GM12878 (cell line): ENCODE measurements around the gene CNN2. TPM values are rescaled to one million over a fixed set of nuclear protein-coding genes. Genes with fewer than 3 reads are reported as not detected.

Experiments used
- BMI1 ChIP-seq: fragments of 450-650 bp; IDR thresholded peaks from 2 replicates; pipeline ENCODE4 v1.6.1; 2016; ENCODE audit warnings: mild to moderate bottlenecking, moderate library complexity, borderline replicate concordance
- CHD4 ChIP-seq: fragments of 200-600 bp; sonication (generic); IDR thresholded peaks from 2 replicates; pipeline ENCODE4 v1.6.1; 2016; ENCODE audit warnings: mild to moderate bottlenecking
- DPF2 ChIP-seq: fragments of 450-650 bp; IDR thresholded peaks from 2 replicates; pipeline ENCODE4 v1.6.1; 2017; ENCODE audit warnings: mild to moderate bottlenecking
- EED ChIP-seq: sonication (generic); IDR thresholded peaks from 2 replicates; pipeline ENCODE4 v1.6.1; 2016; ENCODE audit warnings: antibody characterized with exemption, low read depth
- HCFC1 ChIP-seq: fragments of 150-350 bp; IDR thresholded peaks from 2 replicates; pipeline ENCODE4 v1.6.1; 2014; ENCODE audit warnings: low read length
- HDAC2 ChIP-seq: fragments of 200-600 bp; sonication (generic); IDR thresholded peaks from 2 replicates; pipeline ENCODE4 v1.6.1; 2017
- IRF4 ChIP-seq: IDR thresholded peaks from 2 replicates; pipeline ENCODE4 v1.6.1; 2011; ENCODE audit warnings: low read depth, low read length
- LARP7 ChIP-seq: fragments of 450-650 bp; IDR thresholded peaks from 2 replicates; pipeline ENCODE4 v1.6.1; 2017; ENCODE audit warnings: mild to moderate bottlenecking
- MTA2 ChIP-seq: fragments of 450-650 bp; IDR thresholded peaks from 2 replicates; pipeline ENCODE4 v1.6.1; 2016; ENCODE audit warnings: low read depth, mild to moderate bottlenecking, moderate library complexity
- MXI1 ChIP-seq: fragments of 150-350 bp; IDR thresholded peaks from 2 replicates; pipeline ENCODE4 v1.6.1; 2011; ENCODE audit warnings: low read depth, mild to moderate bottlenecking, inconsistent platforms, low read length, improper control_type of control experiment
- PAX8 ChIP-seq: fragments of 450-650 bp; IDR thresholded peaks from 2 replicates; pipeline ENCODE4 v1.6.1; 2017; ENCODE audit warnings: mild to moderate bottlenecking, moderate library complexity
- PML ChIP-seq: IDR thresholded peaks from 2 replicates; pipeline ENCODE4 v1.6.1; 2012; ENCODE audit warnings: low read length, inconsistent platforms
- POLR2AphosphoS2 ChIP-seq: IDR thresholded peaks from 2 replicates; pipeline ENCODE4 v1.6.1; 2011; ENCODE audit warnings: low read depth, mild to moderate bottlenecking, low read length, improper control_type of control experiment, moderate library complexity
- POU2F2 ChIP-seq: IDR thresholded peaks from 3 replicates; pipeline ENCODE4 v1.6.1; 2011; ENCODE audit warnings: low read depth, mild to moderate bottlenecking, low read length, borderline replicate concordance
- RAD21 ChIP-seq: IDR thresholded peaks from 2 replicates; pipeline ENCODE4 v1.6.1; 2011; ENCODE audit warnings: mild to moderate bottlenecking, low read depth, low read length, moderate library complexity; ENCODE audit not compliant: insufficient read depth
- RCOR1 ChIP-seq: conservative IDR thresholded peaks from 2 replicates; pipeline ENCODE4 v1.6.1; 2012; ENCODE audit warnings: low read depth, low read length, improper control_type of control experiment
- SPI1 ChIP-seq: IDR thresholded peaks from 2 replicates; pipeline ENCODE4 v1.6.1; 2011; ENCODE audit warnings: low read depth, mild to moderate bottlenecking, low read length, moderate library complexity, borderline replicate concordance; ENCODE audit not compliant: insufficient read depth
- ZNF274 ChIP-seq: IDR thresholded peaks from one replicate; pipeline ENCODE4 v1.8.0; 2011; ENCODE audit not compliant: insufficient read length, insufficient read depth
- polyA plus RNA-seq, 11 experiments: library from polyadenylated mRNA; depleted of rRNA in 4 of 11; unstranded in 6 of 11; stranded (reverse) in 5 of 11; fragments of >200 nt; fragmentation: Nextera tagmentation in 4 of 11; fragmentation: Illumina TruSeq in 1 of 11; extraction: Ambion mirVana in 4 of 11; extraction: Trizol in 1 of 11; gene quantifications; 1 replicate in 1 of 11; 2 replicates in 10 of 11; pipeline versions ENCODE4 v1.2.1 to v1.2.3, GENCODE V29; 2011 to 2016; ENCODE audit warnings: inconsistent platforms in 2 of 11, missing spikeins in 2 of 11, low read depth in 1 of 11
- total RNA-seq, 4 experiments: library from RNA; depleted of rRNA in 3 of 4; stranded (reverse); fragments of >200 nt in 3 of 4; fragmentation: Illumina TruSeq in 1 of 4; extraction: Trizol in 1 of 4; gene quantifications; 2 replicates each; pipeline versions ENCODE4 v1.2.1 to v1.2.3, GENCODE V29; 2013 to 2021
- TF ChIP-seq, protein P1 (sequence below): fragments of 450-650 bp; IDR thresholded peaks from 2 replicates; pipeline ENCODE4 v1.6.1; 2016; ENCODE audit warnings: mild to moderate bottlenecking

CNN2 gene
- total and polyA plus RNA-seq, 10 of the 15 experiments (the other 5 are each of a cell fraction or from before 2014, with no cell fraction given) = 34.7 to 311 (median 172) TPM

DNA sequence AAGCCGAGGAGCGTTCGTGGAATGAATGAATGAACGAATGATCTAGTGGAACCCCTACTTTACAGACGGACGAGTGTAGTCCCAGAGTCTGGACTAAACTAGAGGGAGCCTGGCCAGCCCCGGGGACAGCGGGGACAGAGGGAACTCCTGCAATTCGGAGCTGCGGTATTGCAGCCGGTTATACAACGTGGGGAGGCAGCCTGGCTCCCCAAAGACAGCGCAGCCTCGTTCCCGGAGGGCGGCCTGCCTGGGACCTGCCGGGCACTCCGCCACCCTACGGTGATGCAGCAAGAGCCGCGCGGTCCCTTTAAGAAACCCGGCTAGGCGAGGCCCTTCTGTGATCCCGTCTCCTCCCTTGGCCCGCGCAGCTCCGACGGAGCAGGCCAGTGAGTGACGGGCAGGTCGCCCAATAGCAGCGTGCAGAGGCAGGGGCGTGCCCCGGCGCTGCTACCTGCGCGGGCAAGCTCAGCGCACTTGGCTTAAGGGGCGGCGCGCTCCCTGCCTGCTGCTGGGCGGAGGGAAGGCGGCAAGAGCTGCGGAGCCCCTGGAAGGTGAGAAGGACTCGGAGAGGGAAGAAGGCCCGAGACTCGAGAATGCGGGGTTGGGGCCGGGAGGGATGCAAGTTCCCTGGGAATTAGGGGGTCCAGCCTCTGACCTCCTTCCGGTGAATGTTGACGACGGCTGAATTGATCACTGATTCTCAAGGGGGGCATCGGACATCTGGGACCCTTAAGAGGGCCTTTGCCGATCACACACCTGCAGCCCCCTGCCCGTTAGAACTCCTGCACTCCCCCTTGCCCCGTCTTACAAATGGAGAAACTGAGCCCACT, 13.5 kb downstream of the CNN2 start, which contains the start of gene ABCA7 (continued):
- TF ChIP-seq RAD21 = no peak
- TF ChIP-seq, protein P1, sequence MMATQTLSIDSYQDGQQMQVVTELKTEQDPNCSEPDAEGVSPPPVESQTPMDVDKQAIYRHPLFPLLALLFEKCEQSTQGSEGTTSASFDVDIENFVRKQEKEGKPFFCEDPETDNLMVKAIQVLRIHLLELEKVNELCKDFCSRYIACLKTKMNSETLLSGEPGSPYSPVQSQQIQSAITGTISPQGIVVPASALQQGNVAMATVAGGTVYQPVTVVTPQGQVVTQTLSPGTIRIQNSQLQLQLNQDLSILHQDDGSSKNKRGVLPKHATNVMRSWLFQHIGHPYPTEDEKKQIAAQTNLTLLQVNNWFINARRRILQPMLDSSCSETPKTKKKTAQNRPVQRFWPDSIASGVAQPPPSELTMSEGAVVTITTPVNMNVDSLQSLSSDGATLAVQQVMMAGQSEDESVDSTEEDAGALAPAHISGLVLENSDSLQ = peak; percentile 100
- no peak for TF ChIP-seq IRF4
- TF ChIP-seq MTA2 = no peak
- TF ChIP-seq CHD4 = no peak
- TF ChIP-seq DPF2 = peak; percentile 100
- TF ChIP-seq PML = no peak
- no peak for TF ChIP-seq RCOR1
- no peak for TF ChIP-seq EED
- no peak for TF ChIP-seq PAX8
- peak; percentile 38; the same call in 1 of the 2 replicates for TF ChIP-seq MXI1
- no peak for TF ChIP-seq BMI1
- TF ChIP-seq HCFC1 = peak; percentile 32; the same call in 1 of the 2 replicates
- no peak for TF ChIP-seq ZNF274
- no peak for TF ChIP-seq SPI1
- TF ChIP-seq HDAC2 = no peak
- peak; percentile 85 for TF ChIP-seq POLR2AphosphoS2
- peak; percentile 88 for TF ChIP-seq POU2F2
- no peak; the same call in 1 of the 2 replicates for TF ChIP-seq LARP7
